ENCODE measurements around the gene DGKH.

Gene DGKH, protein sequence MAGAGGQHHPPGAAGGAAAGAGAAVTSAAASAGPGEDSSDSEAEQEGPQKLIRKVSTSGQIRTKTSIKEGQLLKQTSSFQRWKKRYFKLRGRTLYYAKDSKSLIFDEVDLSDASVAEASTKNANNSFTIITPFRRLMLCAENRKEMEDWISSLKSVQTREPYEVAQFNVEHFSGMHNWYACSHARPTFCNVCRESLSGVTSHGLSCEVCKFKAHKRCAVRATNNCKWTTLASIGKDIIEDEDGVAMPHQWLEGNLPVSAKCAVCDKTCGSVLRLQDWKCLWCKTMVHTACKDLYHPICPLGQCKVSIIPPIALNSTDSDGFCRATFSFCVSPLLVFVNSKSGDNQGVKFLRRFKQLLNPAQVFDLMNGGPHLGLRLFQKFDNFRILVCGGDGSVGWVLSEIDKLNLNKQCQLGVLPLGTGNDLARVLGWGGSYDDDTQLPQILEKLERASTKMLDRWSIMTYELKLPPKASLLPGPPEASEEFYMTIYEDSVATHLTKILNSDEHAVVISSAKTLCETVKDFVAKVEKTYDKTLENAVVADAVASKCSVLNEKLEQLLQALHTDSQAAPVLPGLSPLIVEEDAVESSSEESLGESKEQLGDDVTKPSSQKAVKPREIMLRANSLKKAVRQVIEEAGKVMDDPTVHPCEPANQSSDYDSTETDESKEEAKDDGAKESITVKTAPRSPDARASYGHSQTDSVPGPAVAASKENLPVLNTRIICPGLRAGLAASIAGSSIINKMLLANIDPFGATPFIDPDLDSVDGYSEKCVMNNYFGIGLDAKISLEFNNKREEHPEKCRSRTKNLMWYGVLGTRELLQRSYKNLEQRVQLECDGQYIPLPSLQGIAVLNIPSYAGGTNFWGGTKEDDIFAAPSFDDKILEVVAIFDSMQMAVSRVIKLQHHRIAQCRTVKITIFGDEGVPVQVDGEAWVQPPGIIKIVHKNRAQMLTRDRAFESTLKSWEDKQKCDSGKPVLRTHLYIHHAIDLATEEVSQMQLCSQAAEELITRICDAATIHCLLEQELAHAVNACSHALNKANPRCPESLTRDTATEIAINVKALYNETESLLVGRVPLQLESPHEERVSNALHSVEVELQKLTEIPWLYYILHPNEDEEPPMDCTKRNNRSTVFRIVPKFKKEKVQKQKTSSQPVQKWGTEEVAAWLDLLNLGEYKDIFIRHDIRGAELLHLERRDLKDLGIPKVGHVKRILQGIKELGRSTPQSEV

DNA sequence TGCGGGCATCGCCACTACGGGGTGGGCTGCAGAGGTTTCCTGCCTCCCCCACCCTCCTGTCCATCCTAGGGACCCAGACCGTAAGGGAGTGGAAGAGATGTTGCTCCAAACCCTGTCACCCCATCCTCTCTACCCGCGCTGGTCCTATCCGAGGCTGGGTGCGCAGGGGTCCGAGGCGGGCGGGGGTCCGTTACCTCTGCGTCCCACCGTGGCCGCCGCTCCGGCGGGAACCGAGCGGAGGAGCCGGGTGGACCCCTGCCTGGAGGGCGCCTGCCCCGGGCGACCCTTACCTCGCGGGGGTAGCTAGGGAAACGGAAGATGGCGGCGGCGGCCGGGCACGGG is at the start of gene DGKH:
Gene DGKH (plus strand): TSS at position 307 of the 342 bp plus-strand sequence. CDS start 126 bp downstream, outside the sequence.
- DNase-seq = no peak

DNA sequence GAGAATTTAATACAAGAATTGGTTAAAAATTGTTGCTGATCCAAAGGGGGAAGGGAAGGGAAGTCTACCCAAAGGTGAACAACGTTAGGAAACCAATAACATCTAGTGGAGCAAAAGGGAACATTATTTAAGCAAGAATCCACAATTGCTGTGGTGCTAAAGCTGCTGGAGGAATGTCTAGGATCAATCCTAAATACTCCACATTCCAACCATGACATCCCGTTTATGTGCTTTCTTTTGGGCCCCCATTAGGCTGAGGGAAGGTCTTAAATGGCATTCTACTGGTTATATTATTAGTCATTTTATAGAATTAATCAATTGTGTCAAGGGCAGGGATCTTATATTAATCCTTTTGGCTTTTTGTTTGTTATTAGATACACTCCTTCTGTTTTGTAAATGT is 47.6 kb upstream of the DGKH start:
- DNase-seq = peak; percentile 4

DNA sequence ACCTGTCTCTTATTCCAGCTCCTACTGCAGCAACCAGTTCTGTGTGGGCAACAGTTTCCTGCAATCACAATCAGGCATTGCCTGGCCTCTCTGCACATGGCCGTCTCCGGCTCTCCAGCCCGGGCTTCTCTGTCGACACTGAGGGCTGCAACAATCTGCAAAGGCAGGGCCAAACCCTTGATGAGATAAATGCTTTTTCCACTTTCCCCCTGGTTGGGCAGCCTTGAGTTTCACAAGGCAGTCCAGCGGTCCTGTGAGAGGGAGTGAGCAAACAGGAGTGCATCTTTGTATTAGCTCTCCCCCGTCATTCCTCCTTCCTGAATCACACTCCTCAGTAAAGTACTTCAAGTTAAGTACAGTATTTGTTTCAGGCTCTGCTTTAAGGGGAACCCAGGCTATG is 46.9 kb upstream of the DGKH start:
- peak; percentile 95 for DNase-seq

DNA sequence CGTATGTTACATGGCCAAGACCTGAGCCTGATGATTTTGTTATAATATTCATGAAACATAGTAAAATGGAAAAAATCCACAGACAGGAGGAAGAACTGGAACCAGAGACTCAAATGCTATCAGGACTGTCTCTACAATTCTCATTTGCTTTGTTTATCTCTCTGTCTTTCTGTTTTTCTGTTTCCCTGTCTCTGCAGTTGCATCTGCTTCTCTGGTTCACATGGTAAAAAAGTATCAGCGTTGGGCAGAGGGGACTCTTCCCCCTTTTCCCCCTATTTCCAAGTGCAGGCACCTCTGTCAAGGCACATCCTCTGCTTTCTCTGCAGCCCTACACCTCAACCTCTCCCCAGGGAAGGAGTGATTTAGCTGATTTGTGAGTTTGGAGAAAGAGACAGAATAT is 46.4 kb upstream of the DGKH start:
- no peak for DNase-seq

DNA sequence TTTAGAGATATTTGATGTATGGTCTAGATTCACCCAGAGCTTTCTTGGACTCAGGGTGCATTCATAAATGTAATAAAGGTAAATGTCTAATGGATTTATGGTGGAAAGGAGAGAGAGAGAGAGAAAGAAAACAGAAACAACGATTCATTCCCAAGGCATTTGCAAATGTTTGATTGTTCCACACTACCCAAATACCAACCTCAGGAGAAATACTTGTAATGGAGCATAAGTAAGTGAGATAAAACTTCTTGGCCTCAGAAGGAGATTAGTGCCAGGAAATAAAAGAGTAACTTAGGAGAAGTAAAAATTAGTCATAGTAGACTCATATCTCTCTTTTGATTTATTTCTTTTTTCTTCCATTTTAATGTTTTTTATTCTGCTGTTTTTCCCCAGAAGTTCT is 40.6 kb upstream of the DGKH start:
- peak; percentile 65 for DNase-seq

DNA sequence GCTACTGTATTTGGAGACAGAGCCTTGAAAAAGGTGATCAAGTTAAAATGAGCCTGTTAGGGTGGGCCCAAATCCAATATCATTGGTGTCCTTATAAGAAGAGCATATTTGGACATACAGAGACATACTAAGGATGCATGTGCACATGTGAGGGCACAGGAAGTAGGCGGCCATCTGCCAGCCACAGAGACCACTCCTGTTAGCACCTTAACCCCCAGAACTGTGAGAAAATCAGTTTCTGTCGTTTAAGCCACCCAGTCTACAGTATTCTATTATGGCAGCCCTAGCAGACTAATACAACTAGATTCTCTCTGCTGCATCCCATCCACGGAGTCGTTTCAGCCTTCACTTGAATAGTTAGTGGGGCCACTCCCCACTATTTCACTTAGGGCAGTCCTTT is 39.4 kb upstream of the DGKH start:
- no peak for DNase-seq

DNA sequence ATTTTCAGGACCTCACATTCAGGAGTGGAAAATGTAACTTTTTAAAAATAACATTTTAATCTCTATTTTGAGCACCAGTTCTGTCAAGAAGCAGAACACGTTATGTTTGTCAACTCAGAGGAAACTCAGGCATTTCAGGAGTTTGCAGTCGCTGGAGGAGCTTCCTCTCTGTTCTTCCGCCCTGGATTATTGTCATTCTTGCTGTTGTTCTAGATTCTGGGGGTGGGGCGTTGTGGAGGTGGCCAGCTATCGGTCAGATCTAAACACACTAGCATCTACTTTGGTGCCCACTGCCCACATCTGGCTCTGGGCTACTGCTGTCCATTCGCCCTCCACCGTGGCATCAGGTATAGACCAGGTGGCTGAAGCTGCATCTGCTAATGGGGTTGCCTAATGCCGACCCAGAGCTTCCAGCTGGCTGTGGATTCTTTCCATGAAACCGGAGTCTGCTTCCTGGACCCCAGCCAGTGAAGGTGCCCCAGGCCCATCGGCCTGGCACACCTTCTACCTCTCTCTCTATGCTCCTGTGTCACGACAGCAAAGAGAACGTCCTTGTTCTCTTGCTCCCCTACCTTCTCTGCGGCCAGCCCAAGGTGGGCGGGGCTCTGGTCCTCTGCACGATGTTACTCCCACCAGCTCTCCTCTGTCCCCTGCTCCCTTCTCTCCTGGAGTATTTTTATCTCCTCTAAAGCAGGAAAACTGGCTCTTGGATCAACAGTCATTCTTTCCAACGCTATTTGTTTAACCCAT is 36.7 kb upstream of the DGKH start:
- no peak for DNase-seq

DNA sequence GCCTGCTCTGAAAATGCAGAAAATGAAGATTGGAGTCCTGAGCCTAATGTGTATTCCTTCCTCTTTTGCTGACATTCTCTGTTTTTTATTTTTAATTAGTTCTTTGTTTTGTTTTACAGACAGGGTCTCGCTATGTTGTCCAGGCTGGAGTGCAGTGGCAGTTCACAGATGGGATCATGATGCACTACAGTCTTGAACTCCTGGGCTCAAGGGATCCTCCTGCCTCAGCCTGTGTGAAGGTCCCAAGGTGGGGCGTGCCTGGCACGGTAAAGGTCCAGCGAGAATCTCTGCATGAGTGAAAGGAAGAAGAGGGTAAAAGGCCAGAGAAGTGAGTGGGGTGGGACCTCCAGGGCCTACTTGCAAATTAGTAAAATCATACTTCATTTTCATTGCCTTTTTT is 34.3 kb upstream of the DGKH start:
- no peak for DNase-seq

DNA sequence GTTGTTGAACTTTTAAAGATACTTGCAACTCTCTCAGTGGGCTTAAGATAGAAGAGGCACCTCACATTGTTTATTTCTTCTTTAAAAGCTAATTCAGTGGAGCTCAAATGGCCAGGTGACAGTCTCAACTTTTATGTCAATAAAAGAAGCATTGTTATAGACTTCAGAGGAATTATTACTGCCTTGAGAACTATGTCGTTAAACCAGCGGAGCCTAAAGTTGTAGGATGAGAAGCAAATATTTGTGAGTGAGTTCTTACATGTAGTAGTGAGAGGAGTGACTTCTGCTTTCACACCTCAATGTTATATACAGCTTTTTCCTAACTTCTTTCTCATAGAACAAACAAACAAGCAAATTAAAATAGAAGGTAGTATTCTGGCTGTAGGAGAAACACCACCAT is 31.2 kb upstream of the DGKH start:
- no peak for DNase-seq

DNA sequence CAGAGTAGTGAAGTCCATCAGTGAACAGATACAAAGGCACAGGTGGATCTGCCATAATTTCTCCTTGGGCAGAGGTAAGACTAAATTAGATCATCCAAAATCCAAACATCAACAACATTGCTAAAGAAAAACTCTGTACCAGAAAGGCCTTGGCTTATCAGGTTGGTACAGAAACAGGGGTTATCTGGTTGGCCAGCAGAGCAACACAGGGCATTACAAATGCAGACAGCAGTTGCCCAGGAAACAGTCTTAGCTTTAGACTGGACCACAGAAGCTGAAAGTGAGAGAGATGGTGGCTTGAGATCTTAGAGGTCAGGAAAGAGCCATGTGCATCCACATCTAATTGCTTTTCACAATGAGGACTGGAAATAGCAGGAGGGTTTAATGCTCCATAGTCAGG is 26.6 kb upstream of the DGKH start:
- DNase-seq = no peak

DNA sequence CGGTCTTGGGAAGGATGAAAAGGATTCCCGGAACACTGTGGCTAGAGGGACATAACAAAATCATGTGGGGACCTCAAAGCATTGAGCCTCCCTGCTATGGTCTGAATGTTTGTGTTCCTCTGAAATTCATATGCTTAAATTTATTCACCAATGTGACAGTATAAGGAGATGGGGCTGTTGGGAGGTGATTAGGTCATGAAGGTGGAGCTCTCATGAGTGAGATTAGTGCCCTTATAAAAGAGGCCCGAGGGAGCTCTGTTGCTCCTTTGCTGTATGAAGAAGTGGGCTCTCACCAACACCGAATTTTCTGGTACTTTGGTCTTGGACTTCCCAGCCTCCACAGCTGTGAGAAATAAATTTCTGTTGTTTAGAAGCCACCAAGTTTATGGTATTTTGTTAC is 26.1 kb upstream of the DGKH start:
- DNase-seq = no peak

DNA sequence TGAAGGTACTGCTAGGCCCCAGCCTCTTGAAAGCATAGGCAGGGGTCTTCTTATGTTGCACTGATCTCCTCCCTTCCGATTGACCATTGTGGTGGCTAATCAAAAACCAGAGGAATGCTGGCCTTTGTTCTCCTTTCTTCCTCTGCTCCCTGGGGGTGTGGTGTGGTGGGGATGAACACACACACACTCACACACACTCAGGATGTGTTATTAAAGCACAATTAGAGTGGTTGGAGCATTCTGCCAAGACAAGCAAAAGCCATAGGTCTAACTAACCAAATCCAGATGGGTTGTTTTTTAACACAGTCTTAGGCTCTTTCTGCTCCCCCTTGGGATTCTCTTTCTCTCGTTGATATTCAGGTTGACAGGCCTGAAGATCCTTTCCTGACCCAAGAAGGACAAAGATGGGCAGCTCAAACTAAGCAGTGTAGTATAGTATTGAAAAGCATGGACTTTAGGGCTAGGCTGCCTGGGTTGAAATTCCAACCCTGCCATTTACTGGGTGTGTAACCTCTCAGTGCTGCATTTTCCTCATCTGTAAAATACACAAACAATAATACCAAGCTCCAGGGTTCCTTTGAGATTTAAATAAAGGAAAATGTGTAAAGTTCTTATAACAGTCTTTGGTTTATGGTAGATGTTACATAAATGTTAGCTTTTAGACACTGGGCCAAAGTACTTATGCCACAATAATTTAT is 25.5 kb upstream of the DGKH start:
- no peak for DNase-seq

DNA sequence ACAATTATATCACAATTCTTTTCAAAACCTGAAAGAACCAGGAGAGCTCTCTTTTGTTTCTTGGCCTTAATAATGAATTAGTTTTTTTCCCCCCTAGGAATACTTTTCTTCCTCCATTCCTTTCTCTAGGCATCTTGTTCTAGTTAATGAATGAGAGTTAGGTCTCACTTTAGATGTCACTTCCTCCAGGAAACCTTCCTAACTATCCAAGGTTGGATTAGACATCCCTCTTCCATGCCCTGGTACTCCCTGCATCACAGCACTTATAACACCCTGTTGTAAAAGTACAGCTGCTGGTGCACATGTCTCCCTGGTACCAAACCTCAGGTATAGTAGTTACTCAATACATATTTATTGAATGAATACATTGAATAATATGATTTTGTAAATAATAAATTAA is 21.2 kb upstream of the DGKH start:
- DNase-seq = no peak

DNA sequence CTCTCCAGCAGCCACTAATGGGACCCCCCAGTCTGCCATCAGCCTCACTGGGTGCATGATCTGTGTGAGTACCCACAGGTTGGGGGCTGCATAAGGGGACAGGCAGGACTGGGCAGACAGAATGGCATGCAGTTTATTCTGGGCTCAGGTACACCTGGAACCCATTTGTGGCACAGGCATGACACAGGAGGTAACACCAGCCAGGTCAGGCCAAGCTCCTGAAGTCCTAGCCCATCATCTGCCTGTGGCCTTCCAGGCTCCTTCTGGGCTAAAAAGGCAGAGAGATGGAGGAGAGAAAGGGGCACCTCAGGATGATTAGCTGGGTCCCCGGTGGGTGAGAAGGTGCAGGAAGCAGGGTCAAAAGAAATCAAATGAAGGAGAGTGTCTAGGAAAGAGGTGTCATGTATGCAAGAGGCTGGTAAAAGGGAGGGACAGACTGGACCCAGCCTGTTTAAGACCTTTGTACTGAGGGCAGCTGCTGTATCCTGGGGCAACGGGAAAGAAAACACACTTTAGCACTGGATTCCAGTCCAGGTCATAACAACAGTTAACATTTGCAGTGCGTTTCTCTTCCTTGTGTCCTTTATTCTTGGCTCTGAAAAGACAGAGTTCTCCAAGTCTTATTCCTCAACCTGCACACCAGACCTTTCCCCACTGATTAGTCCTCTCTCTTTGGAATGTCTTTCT is 20.2 kb upstream of the DGKH start:
- no peak for DNase-seq

DNA sequence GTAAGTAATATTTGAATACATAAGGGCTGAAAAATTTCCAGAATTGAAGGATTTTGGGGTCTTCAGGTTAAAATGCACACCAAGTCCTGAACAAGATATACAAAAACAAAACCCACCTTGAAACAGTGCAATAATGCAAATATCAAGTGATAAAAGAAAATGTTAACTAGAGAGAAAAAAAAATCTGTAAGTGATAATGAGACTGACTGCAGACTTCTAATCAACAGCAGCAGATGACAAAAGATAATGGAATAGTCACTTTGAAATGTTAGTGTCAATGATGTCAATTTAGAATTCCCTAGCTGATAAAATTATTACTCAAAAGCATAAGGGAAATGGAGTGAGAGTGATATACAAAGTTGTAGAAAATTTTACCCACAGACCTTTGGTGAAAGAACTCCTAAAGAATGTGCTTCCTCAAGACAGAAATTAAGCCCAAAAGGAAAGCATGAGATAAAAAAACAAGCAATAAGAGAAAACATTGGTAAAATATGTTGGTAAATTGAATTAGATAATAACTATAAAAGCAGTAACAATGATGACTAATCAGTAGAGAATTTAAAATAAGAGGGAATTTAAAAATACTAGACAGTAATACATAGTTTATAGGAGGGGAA is 12.4 kb upstream of the DGKH start:
- DNase-seq = no peak

DNA sequence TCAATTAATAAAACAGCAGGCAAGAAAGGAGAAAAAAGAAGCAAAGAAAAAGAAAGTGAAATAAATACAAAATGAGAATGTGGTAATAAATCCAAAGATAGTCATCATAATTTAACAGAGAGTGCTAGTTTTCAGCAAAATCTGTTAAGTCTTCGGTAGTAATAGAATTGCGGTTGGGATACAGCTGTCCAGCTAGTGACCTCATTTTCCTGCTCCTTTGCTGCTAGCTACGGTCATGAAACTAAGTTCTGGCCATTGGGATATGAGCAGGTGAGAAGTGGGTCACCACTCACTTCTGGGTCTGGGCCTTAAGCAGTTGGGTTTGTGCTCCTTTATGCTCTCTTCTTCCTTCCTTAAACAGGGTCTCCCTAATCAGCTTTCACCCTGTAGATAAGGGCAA is 11.7 kb upstream of the DGKH start:
- DNase-seq = no peak

DNA sequence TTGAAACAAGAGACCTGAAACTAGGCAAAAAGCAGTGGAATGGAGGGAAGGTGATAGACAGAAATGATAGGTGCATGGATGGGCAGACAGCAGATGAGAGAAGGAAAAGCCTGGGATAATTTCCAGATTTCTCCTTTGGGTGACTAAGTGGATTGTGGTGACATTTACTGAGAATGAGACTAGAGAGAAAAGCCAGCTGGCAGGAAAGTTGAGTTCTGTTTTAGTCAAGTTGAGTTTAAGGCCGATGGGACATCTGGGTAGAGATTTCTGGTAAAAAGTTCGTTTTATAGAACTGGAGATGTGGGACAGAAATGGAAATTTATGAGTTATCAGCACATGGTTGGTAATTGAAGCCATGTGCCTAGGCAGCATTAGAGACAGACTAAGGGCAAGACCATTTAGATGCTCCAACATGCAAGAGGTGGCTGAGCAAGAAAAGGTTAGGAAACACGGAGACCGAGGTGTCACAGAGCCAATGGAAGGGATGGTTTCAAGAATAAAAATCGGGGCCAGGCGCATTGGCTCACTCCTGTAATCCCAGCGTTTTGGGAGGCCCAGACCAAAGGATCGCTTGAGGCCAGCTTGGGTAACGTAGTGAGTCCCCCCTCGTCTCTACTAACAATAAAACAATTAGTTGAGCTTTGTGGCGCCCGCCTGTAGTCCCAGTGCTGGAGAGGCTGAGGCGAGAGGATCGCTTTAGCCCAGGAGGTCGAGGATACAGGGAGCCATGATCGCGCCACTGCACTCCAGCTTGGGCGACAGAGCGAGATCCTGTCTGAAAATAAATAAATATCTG is 9.6 kb upstream of the DGKH start:
- DNase-seq = no peak

DNA sequence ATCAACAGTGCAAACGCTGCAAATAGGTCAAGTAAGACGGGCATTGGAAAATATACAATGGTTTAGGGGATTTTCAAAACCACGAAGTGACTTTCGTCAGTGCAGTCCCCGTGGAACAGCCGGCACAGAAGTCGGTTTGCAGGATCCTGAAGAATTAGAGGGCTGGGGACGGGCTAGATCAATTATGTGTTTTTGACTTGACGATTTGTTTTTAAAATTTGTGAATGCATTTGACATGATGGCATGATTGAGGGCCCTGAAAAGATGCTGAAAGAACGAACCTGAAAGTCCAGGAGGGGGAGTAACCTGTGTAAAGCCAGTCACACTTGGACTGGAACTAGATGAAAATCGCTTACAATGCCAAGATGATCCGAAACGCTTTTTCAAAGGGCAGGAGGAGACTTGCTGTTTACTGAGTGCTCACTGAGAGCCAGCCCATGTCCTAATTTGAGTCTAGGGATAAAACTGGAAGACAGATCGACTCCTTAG is 8.9 kb upstream of the DGKH start:
- no peak for DNase-seq

DNA sequence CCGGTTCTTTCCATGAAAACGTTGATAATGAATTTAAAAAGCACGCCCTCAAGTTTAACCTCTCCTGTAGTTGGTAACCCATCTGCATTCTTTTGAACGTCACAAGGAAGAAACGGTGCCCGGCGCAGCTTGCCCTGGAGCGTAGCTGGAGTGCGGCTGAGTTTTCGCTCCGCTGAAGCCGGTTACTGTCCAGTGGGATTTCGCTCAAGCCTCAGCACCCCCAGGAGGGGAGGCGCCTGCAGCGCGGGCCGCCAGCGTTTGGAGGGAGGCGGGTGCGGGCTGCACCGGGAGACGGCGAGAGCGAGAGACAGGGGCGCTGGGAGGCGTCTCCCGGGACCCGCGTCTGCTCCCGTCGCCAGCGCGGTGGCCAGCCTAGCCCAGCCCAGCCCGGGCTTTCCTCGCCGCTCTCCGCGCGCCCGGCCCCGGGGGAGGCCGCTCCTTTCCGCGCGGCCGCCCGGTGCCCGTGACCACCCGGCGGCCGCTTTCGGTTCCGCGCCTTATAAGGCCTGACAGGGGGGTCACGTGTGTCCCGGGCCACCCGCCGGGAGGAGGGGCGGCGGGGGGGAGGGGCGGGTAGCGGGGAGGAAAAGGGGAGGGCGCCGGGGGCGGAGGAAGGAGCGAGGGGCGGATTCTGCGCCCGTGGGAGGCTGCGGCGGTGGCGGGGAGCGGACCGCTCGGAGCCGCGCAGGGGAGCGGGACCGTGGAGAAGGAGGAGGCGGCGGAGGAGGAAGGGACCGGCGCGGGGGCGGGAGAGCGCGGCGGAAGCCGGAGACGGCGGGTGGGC is 8.3 kb upstream of the DGKH start:
- peak; percentile 72 for DNase-seq

DNA sequence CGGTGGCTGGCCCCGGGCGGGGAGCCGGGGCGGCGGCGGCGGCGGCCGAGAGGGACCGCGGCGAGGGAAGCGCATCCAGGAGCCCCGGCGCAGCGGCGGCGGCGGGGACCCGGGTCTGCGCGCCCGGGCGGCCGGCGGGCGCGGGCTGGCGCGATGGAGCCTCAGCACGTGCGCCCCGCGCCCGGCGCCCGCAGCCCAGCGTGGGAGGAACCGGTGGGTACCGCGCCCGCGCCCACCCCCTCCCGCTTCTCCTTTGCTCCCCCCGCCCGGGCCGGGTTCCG is 7.8 kb upstream of the DGKH start:
- no peak for DNase-seq
